OCI-LY1 (cell line): ENCODE measurements around the gene TLCD1.
"Not testable (repeated sequence)": the region's sequence is repeated elsewhere in the genome, so short reads cannot be mapped to it uniquely, and the experiment has no call there.

ENCODE experiments used
- H2AFZ ChIP-seq: fragments of 200-600 bp; sonication (generic), shearing (Covaris generic); 2 replicates; pipeline ENCODE4 v1.6.0; 2014; ENCODE audit warnings: antibody characterized with exemption, mild to moderate bottlenecking, low read length
- H3F3A ChIP-seq: fragments of 200-600 bp; sonication (generic), shearing (Covaris generic); 2 replicates; pipeline ENCODE4 v1.6.0; 2014; ENCODE audit warnings: mild to moderate bottlenecking, antibody characterized with exemption, low read length, moderate library complexity; ENCODE audit not compliant: insufficient read depth
- H3K27ac ChIP-seq: fragments of 200-600 bp; sonication (generic); 2 replicates; pipeline ENCODE4 v1.5.1; 2014; ENCODE audit warnings: low read length, mixed run types, mild to moderate bottlenecking, low read depth; ENCODE audit not compliant: poor library complexity, severe bottlenecking
- H3K27me3 ChIP-seq: fragments of 200-600 bp; sonication (generic); 2 replicates; pipeline ENCODE4 v1.6.0; 2014; ENCODE audit warnings: antibody characterized with exemption, mild to moderate bottlenecking, low read length, moderate library complexity; ENCODE audit not compliant: insufficient read depth
- H3K36me3 ChIP-seq: fragments of 200-600 bp; sonication (generic); 2 replicates; pipeline ENCODE4 v1.6.1; 2014; ENCODE audit warnings: mild to moderate bottlenecking, antibody characterized with exemption, low read length, moderate library complexity, mixed read lengths; ENCODE audit not compliant: insufficient read depth
- H3K4me1 ChIP-seq: fragments of 200-600 bp; sonication (generic); 2 replicates; pipeline ENCODE4 v1.5.1; 2014; ENCODE audit warnings: mild to moderate bottlenecking, low read length, moderate library complexity; ENCODE audit not compliant: insufficient read depth, severe bottlenecking
- H3K4me2 ChIP-seq: fragments of 200-600 bp; sonication (generic), shearing (Covaris generic); 2 replicates; pipeline ENCODE4 v1.6.1; 2014; ENCODE audit warnings: low read length
- H3K4me3 ChIP-seq: fragments of 200-600 bp; sonication (generic); 2 replicates; pipeline ENCODE4 v1.5.1; 2014; ENCODE audit warnings: low read length, low read depth, mild to moderate bottlenecking, mixed read lengths; ENCODE audit not compliant: poor library complexity, severe bottlenecking
- H3K79me2 ChIP-seq: fragments of 200-600 bp; shearing (Covaris generic); 2 replicates; pipeline ENCODE4 v1.6.1; 2016; ENCODE audit warnings: mixed run types, low read length, mixed read lengths; ENCODE audit not compliant: insufficient read depth
- H3K9ac ChIP-seq: fragments of 200-600 bp; sonication (generic), shearing (Covaris generic); 2 replicates; pipeline ENCODE4 v1.6.1; 2014; ENCODE audit warnings: mild to moderate bottlenecking, low read length, mixed read lengths
- H3K9me2 ChIP-seq: fragments of 200-600 bp; sonication (generic), shearing (Covaris generic); 2 replicates; pipeline ENCODE4 v1.6.1; 2014; ENCODE audit warnings: low read depth, mild to moderate bottlenecking, low read length, mixed read lengths
- H3K9me3 ChIP-seq: fragments of 200-600 bp; shearing (Covaris generic); 2 replicates; pipeline ENCODE4 v1.6.1; 2014; ENCODE audit warnings: low read length, mixed read lengths
- H4K20me1 ChIP-seq: fragments of 200-600 bp; sonication (generic), shearing (Covaris generic); 2 replicates; pipeline ENCODE4 v1.6.0; 2016; ENCODE audit warnings: mild to moderate bottlenecking, low read length; ENCODE audit not compliant: insufficient read depth
- CTCF ChIP-seq: fragments of 200-600 bp; sonication (generic), shearing (Covaris generic); IDR thresholded peaks from 2 replicates; pipeline ENCODE4 v1.5.1; 2017; ENCODE audit warnings: mild to moderate bottlenecking, antibody characterized with exemption, low read length, moderate library complexity, mixed read lengths
- EZH2 ChIP-seq: fragments of 200-600 bp; sonication (generic), shearing (Covaris generic); IDR thresholded peaks from 2 replicates; pipeline ENCODE4 v1.8.0; 2017; ENCODE audit warnings: borderline replicate concordance, mixed run types, mild to moderate bottlenecking, antibody characterized with exemption, low read length, moderate library complexity, mixed read lengths

TLCD1 gene

GRCh38 chr17:28737770-28738679, 12.0 kb upstream of the TLCD1 start:
- no peaks in the 10 kb centered on the region for H3K27me3 ChIP-seq
- no peak overlapping the region for H2AFZ ChIP-seq
- H3K36me3 ChIP-seq: peaks cover 42% of the 10 kb centered on the region
- no peaks in the 10 kb centered on the region for H3F3A ChIP-seq
- peak overlapping the region; percentile 47 for H3K4me3 ChIP-seq
- peaks cover 9% of the 10 kb centered on the region for H3K9me3 ChIP-seq
- no peaks in the 10 kb centered on the region for H3K9me2 ChIP-seq
- H3K79me2 ChIP-seq: no peaks in the 10 kb centered on the region
- H3K4me1 ChIP-seq: peaks cover 49% of the 10 kb centered on the region
- H3K9ac ChIP-seq: peak overlapping the region; percentile 71
- H3K27ac ChIP-seq: peak overlapping the region; percentile 97
- TF ChIP-seq EZH2 (no peak), CTCF (no peak)
- no peaks in the 10 kb centered on the region for H4K20me1 ChIP-seq
- H3K4me2 ChIP-seq: peak overlapping the region; percentile 58

GRCh38 chr17:28737316-28737715, 11.3 kb upstream of the TLCD1 start:
- peaks cover 9% of the 10 kb centered on the region for H3K9me3 ChIP-seq
- H3K79me2 ChIP-seq: no peaks in the 10 kb centered on the region
- no peak overlapping the region for H3K4me3 ChIP-seq
- peak overlapping the region; percentile 58 for H3K4me2 ChIP-seq
- no peaks in the 10 kb centered on the region for H3F3A ChIP-seq
- peaks cover 47% of the 10 kb centered on the region for H3K4me1 ChIP-seq
- H3K27ac ChIP-seq: peak overlapping the region; percentile 97
- H3K9ac ChIP-seq: peak overlapping the region; percentile 71; the same call in 1 of the 2 replicates
- H3K9me2 ChIP-seq: no peaks in the 10 kb centered on the region
- no peaks in the 10 kb centered on the region for H3K27me3 ChIP-seq
- peaks cover 42% of the 10 kb centered on the region for H3K36me3 ChIP-seq
- no peaks in the 10 kb centered on the region for H4K20me1 ChIP-seq
- H2AFZ ChIP-seq: no peak overlapping the region
- TF ChIP-seq EZH2: no peak
- no peak for TF ChIP-seq CTCF

DNA sequence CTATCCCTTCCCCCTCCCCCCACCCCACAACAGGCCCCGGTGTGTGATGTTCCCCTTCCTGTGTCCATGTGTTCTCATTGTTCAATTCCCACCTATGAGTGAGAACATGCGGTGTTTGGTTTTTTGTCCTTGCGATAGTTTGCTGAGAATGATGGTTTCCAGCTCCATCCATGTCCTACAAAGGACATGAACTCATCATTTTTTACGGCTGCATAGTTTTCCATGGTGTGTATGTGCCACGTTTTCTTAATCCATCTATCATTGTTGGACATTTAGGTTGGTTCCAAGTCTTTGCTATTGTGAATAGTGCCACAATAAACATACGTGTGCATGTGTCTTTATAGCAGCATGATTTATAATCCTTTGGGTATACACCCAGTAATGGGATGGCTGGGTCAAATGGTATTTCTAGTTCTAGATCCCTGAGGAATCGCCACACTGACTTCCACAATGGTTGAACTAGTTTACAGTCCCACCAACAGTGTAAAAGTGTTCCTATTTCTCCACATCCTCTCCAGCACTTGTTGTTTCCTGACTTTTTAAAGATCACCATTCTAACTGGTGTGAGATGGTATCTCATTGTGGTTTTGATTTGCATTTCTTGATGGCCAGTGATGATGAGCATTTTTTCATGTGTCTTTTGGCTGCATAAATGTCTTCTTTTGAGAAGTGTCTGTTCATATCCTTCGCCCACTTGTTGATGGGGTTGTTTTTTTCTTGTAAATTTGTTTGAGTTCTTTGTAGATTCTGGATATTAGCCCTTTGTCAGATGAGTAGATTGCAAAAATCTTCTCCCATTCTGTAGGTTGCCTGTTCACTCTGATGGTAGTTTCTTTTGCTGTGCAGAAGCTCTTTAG, 10.1 kb upstream of the TLCD1 start:
- peaks cover 35% of the 10 kb centered on the region for H3K4me1 ChIP-seq
- not testable (repeated sequence) for H3K27me3 ChIP-seq, H3K9me3 ChIP-seq, H3K4me3 ChIP-seq, H3F3A ChIP-seq, H3K4me2 ChIP-seq, H4K20me1 ChIP-seq, H3K9ac ChIP-seq, H3K9me2 ChIP-seq, H3K27ac ChIP-seq, H2AFZ ChIP-seq, H3K79me2 ChIP-seq
- H3K36me3 ChIP-seq: peaks cover 42% of the 10 kb centered on the region
